Measurements from ENCODE around the gene IFNK.

DNA sequence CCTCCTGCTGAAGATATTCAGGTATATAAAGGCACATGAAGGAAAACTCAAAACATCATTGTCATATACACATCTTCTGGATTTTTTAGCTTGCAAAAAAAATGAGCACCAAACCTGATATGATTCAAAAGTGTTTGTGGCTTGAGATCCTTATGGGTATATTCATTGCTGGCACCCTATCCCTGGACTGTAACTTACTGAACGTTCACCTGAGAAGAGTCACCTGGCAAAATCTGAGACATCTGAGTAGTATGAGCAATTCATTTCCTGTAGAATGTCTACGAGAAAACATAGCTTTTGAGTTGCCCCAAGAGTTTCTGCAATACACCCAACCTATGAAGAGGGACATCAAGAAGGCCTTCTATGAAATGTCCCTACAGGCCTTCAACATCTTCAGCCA, at the start of gene IFNK:
- TF ChIP-seq, protein P1, sequence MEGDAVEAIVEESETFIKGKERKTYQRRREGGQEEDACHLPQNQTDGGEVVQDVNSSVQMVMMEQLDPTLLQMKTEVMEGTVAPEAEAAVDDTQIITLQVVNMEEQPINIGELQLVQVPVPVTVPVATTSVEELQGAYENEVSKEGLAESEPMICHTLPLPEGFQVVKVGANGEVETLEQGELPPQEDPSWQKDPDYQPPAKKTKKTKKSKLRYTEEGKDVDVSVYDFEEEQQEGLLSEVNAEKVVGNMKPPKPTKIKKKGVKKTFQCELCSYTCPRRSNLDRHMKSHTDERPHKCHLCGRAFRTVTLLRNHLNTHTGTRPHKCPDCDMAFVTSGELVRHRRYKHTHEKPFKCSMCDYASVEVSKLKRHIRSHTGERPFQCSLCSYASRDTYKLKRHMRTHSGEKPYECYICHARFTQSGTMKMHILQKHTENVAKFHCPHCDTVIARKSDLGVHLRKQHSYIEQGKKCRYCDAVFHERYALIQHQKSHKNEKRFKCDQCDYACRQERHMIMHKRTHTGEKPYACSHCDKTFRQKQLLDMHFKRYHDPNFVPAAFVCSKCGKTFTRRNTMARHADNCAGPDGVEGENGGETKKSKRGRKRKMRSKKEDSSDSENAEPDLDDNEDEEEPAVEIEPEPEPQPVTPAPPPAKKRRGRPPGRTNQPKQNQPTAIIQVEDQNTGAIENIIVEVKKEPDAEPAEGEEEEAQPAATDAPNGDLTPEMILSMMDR (IDR thresholded peaks at IDR 0.05): no peak
- no peak for TF ChIP-seq POLR2A (IDR thresholded peaks at IDR 0.05)
- TF ChIP-seq POLR2AphosphoS5 (IDR thresholded peaks at IDR 0.05): no peak
- no peak for TF ChIP-seq EP300 (IDR thresholded peaks at IDR 0.05)
